Spleen (tissue), 7 donors: Measurements from ENCODE around the gene C12orf60.

ENCODE experiments used
- CTCF ChIP-seq, 11 experiments: fragments of 200-600 bp in 7 of 11; fragments of 450-650 bp in 4 of 11; sonication (generic) in 4 of 11; IDR thresholded peaks in 8 of 11; conservative IDR thresholded peaks in 3 of 11; 1 replicate in 7 of 11; 2 replicates in 4 of 11; pipeline versions ENCODE4 v1.4.0 to v1.8.0; 2016 to 2021; ENCODE audit warnings: antibody characterized with exemption in 11 of 11, inconsistent platforms in 4 of 11, mild to moderate bottlenecking in 1 of 11
- POLR2A ChIP-seq, 3 donors: fragments of 450-650 bp; IDR thresholded peaks; one replicate each; pipeline ENCODE4 v1.5.1; 2017; ENCODE audit warnings: antibody characterized with exemption in 3 of 3, mild to moderate bottlenecking in 1 of 3
- POLR2AphosphoS5 ChIP-seq, 3 donors: sonication (generic); formaldehyde crosslinking; IDR thresholded peaks; one replicate each; pipeline ENCODE4 v1.5.1; 2017; ENCODE audit warnings: antibody characterized with exemption in 3 of 3
- donor health status: DM: no; HTN: no; CAD: no; lungs with moderate emphysema.
- donor health status: DM: no; HTN: no; CAD: no.
- donor health status: DM: no; HTN: no; CAD: no.

- TF ChIP-seq CTCF (IDR thresholded peaks at IDR 0.05 in 8 of 11, conservative IDR thresholded peaks at IDR 0.05 in 3 of 11) (peak in 2 of 11 experiments; percentile 28 to 37), POLR2A (IDR thresholded peaks at IDR 0.05) (no peak), POLR2AphosphoS5 (IDR thresholded peaks at IDR 0.05) (no peak)
Measured at GRCh38 chr12:14776236-14776961, 27.1 kb upstream of the C12orf60 start.
